GM18502 (cell line): ENCODE data around the gene TGFB3.

Experiments used
- ATAC-seq: cut with Tn5 transposase; IDR thresholded peaks from one replicate; pipeline ENCODE4 v1.9.1; 2021; ENCODE audit warnings: mild to moderate bottlenecking; ENCODE audit not compliant: unreplicated experiment, poor library complexity

Gene TGFB3

GRCh38 chr14:75987201-75987970 is 5.6 kb upstream of the TGFB3 start:
- no peak for ATAC-seq

GRCh38 chr14:75986439-75986765 is 4.6 kb upstream of the TGFB3 start:
- ATAC-seq: no peak

- ATAC-seq: peak; percentile 82
Observed at GRCh38 chr14:75985618-75986438, 4.0 kb upstream of the TGFB3 start, which contains the start of gene IFT43. TSS of gene IFT43 (plus strand) at chr14:75985763. CDS start at chr14:75985787, 24 bp downstream.

GRCh38 chr14:75984674-75985073 is 2.9 kb upstream of the TGFB3 start:
- no peak for ATAC-seq

DNA sequence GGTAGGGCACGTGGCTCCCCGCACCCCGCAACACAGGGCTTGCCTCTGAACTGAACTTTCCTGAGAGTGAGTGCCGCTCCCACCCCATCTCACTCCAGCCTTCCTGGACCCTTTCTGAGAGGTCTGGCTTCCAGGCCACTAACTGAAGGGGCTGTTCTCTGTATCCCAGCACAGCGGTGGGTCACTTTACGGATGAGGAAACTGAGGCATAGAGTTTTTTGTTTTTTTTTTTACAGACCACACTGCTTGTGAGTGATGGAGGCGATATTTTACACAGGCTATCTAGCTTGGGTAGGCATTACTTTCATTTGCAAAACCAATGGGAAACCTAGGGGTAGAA is 1.2 kb upstream of the TGFB3 start:
- ATAC-seq: no peak

- peak; percentile 48 for ATAC-seq
Observed at GRCh38 chr14:75982266-75983018, 647 bp upstream of the TGFB3 start.

- ATAC-seq: no peak
Observed at GRCh38 chr14:75980856-75981255, 939 bp downstream of the TGFB3 start.

DNA sequence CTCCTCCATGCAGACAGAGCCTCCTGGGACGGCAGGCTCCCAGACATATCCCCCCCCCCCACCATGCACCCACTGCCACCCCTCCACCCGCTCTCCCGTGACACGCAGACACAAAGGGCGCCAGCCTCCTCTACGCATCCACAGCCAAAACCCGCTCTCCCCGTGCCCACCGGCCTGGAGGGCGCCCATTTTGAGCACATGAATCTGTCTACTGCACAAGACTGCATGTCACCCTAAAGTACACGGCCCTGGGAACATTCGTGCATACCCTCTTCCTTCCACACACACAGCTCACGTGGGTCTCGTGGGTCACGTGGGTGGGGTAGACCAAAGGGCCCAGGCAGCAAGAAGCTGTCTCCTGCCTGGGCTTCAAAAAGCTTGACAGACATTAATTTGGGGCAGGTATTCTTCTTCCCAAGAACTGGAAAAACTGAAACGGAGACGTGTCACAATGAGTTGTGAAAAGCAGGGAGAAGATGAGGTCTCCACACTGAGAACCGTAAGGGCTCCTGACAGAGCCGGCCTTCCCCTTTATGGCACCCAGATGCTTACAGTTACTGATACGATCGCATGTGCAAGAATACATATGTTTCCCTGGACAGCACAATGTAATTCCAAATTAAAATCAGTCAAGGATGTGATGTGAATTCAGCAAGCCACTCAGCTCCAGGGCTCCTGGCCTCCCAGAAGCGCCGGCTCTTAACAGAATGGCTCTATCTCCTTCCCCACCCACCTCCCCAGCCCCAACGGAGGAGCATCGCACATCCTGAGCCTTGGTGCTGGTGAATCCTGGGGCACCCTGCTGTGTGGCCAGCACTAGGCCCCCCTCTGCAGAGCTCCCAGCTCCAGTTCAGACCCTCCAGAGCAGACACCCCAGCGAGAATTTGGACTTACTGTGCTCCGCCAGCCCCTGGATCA is 1.9 kb downstream of the TGFB3 start:
- ATAC-seq: no peak

DNA sequence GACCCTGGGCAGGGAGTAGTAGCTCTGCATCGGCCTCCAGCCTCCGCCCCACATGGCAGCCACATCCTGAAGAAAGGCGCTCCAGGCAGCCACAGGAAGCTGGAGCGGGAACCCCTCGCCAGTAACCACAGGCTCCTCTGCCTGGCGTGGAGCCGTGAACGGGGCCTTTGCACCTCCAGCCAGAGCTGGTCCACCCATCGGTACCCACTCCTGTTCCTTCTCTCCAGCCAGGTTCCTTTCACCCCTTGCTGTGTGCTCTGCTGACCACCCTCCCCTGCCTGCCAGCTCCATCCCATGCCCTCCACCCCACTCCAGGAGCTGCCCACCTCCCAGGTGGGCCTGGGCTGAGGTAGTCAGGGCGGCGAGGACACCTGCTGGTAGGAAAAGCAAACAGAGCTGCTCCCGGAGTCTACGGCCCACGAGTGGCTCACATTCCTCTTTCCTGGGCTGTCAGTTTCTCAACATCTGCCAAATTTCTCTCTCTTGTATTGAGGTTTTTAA is 2.7 kb downstream of the TGFB3 start:
- no peak for ATAC-seq

DNA sequence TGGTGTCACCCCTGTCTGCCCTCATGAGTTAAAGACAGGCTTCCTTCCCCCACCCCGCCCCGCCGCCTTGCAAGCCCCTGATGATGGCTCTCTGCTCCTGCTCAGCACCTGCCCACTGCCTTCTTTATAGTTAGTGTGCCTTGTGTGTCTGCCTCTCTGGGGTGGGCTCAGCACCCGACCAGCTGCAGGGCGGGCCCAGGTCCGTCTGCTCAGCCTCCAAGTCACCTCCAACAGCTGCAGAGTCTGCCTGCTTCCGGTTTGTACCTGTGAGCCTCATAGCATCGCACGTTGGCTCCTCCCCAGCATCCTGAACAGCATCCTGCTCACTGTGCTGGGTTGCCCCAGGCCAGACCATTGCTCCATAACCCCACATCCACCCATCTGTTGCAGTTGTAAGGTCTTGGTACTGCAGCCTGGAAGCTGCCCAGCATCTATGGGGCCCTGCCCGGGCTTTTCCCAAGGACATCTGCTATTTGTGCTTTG is 3.5 kb downstream of the TGFB3 start:
- ATAC-seq: no peak

DNA sequence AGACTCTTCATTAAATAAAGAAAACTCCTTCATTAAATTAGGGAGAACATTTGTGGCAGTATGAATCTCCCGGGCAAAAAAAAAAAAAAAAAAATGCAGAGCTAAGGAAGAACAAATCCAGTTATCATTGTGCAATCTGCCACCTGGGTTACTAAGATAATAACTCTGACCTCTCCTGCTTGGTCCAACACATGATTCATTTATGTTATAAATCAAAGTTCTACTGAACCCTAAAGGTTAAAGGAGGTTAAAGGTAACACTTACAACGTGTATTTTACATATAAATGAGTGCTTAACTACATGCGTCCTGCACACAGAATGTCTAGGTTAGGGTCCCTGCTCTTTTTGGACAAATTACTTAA is 4.2 kb downstream of the TGFB3 start:
- ATAC-seq: no peak

DNA sequence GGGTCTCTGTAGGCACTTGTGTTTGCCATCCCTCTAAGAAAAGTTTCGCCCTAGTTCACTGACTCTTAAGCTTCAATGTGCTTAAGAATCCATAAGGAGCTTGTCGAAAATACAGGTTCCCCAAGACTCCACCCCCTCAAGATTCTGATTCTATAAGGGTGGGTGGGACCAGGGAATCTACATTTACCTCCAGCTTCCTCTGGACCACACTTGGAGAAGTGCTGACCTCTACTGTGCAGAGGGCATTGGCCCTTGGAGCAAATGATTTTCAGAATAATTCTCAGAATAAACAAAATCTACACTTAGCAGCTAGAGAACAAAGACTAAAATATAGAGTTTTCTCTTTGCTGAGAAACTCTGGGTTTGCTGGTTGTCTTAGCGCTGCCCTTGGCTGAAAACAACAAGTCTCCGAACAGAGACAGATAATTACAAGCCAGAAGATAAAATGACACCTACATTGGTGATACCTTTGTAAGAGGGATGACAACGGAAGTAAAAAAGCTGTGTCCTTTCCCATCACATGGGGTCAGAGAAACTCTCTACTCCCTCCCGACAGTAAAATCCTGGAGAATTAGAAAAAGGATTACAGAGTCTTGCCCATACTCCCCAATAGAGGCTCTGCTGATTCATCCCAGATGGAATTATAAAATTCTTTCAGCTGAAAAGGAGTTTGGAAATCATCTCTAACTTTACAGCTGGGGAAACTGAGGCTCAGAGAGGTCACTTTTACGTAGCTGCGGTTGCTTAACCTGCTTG is 4.8 kb downstream of the TGFB3 start:
- no peak for ATAC-seq

DNA sequence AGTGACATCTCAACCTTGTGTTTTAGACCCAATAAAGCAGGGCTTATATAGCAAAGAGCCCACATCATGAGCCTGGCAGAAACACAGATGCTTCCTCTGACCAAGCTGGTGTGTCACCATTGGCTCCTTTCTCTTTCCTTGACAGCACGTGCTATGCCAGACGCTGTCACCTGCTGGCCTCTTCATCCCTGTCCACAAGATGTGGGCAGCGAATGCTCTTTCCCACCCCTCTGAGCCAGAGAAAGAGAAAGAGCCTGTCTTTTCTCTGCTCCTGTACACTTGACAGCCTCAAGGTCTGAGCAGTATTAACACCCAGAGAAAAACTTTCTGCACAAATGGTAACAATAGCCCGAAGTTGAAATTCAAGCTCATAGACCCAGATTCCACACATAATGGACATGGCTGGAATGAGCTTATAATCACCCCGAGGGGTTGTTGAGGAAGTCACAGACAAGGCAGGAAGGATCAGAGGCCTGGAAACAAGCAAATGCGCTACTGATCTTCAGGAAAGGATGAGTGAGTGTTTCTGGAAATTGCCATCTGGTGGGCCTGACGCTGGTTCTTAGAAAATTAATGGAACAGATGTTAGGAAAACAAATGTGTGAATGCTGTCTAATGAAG is 8.9 kb downstream of the TGFB3 start:
- no peak for ATAC-seq

DNA sequence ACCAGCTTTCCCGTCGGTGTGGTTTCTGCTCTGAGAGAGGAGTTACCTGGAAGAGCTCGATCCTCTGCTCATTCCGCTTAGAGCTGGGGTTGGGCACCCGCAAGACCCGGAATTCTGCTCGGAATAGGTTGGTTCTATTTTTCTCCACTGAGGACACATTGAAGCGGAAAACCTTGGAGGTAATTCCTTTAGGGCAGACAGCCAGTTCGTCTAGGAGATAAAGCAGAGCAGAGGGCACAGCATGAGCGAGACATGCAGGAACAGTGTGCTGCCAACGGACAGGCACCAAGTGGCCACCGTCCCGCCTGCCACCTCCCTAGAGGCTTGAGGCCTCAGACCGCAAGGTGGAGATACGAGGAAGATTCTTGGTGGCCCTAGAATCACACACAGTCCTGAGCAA is 10.3 kb downstream of the TGFB3 start:
- no peak for ATAC-seq

DNA sequence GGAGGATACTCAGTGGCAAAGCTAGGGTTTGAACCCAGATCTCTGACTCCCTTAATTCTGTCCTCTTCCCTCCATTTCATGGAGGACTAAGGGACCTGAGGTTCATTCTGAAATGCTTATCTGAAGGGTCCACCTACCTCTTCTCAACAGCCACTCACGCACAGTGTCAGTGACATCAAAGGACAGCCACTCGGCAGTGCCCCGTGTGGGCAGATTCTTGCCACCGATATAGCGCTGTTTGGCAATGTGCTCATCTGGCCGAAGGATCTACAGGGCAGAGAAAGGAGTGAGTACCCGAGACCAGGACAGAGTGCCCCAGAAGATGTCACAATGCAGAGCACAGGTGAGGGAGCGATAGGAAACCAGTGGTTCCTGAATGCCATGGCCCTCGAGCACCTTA is 10.8 kb downstream of the TGFB3 start:
- no peak for ATAC-seq

- ATAC-seq: no peak
Observed at GRCh38 chr14:75969891-75970290, 11.9 kb downstream of the TGFB3 start.

DNA sequence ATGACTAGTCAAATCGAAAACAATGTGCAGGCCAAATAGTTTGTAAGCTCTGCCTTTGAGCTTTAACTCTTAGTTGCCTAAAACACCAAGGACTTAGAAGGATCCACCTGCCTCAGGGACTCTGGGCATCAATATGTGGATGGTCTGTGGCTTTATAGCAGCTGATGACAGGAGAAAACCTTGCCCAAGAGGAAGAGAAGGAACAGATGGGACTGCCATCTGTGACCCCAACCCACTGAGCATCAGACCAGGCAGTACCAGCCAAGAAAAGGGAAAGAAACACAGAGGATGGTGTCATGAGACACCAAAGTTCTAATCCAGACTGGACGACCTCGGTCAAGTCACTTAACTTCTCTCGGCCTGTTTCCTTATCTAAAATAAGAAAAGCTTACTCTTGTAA is 12.7 kb downstream of the TGFB3 start:
- ATAC-seq: no peak

DNA sequence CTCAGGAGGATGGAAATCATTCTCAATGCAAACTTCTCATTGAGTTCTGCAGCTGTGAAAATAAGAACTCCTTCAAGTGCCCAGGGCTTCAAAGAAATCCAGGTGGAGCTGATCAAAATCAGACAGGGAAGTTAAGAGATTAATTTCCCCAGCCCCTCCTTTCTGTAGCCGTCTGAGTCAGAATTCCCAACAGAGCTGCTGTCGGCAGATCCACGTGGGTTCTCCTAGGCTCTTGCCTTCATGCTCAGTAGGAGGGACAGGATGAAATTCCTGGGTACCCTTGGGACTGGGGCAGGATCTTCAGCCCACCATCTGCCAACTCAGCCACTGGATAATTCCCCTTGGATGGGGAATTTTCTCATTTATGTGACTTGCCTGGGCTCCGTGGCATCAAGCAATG is 13.3 kb downstream of the TGFB3 start:
- ATAC-seq: no peak

DNA sequence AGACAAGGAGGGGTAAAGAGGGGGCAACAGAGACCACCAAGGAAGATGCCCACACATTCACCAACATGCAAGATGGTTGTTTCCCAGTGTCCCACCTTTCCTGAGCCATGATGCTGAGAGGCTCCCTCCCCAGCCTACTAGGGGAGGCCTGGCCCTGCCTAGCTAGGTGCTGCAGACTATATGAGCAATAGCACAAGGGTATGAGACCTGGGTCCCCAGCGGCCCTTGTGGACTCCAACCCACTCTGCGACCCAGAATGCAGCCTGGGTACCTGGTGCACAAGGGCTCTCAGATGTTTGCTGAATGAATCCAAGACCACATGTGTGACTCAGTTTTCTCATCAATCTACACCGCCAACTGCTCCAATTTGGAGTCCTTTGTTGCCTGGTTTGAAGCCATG is 13.9 kb downstream of the TGFB3 start:
- ATAC-seq: no peak
